Subcutaneous adipose tissue (tissue), 4 donors: ENCODE data around the gene RABAC1. TPM values are rescaled to one million over a fixed set of nuclear protein-coding genes. Genes with fewer than 3 reads are reported as not detected.

Experiments
- CTCF ChIP-seq: fragments of 450-650 bp; IDR thresholded peaks from one replicate; pipeline ENCODE4 v1.5.1; 2016; ENCODE audit warnings: low read depth, mild to moderate bottlenecking, control low read depth, antibody characterized with exemption, moderate library complexity
- total RNA-seq, 4 donors: library from RNA; depleted of rRNA; stranded (reverse); fragments of >200 nt; gene quantifications; one replicate each; pipeline ENCODE4 v1.1.0, GENCODE V29; 2016

The RABAC1 gene
- total RNA-seq, 4 donors from 2014 or later, result 104 to 159 (median 137) TPM

GRCh38 chr19:41967054-41967783, 8.1 kb upstream of the RABAC1 start:
- TF ChIP-seq CTCF, result no peak

- TF ChIP-seq CTCF, result no peak
Measured at GRCh38 chr19:41965106-41965505, 6.0 kb upstream of the RABAC1 start.

GRCh38 chr19:41960973-41961372, 1.9 kb upstream of the RABAC1 start:
- no peak for TF ChIP-seq CTCF

GRCh38 chr19:41958367-41959055, 610 bp downstream of the RABAC1 start:
- no peak for TF ChIP-seq CTCF

- no peak for TF ChIP-seq CTCF
Measured at GRCh38 chr19:41957838-41958366, 1.2 kb downstream of the RABAC1 start.

GRCh38 chr19:41957161-41957837, 1.8 kb downstream of the RABAC1 start:
- no peak for TF ChIP-seq CTCF

GRCh38 chr19:41956621-41957020, 2.5 kb downstream of the RABAC1 start:
- TF ChIP-seq CTCF, result no peak
